Fibroblast of the aortic adventitia (primary cell): Measurements from ENCODE around the gene PNPLA7. TPM values are rescaled to one million over a fixed set of nuclear protein-coding genes. Genes with fewer than 3 reads are reported as not detected.

Experiments used
- DNase-seq: peaks from one replicate; pipeline ENCODE4 v3.0.0-alpha.2; 2010; ENCODE audit warnings: low read depth
- H3K4me3 ChIP-seq: 2 replicates; pipeline ENCODE4 v1.5.1; 2011; ENCODE audit warnings: low read depth, mild to moderate bottlenecking, control low read depth, low read length, moderate library complexity
- CTCF ChIP-seq: IDR thresholded peaks from 2 replicates; pipeline ENCODE4 v1.5.1; 2011; ENCODE audit warnings: mild to moderate bottlenecking, low read length, control low read depth, inconsistent platforms; ENCODE audit not compliant: insufficient read depth
- total RNA-seq: library from RNA; depleted of rRNA; stranded (reverse); fragments of >200 nt; gene quantifications from 2 replicates; pipeline ENCODE4 v1.2.3, GENCODE V29; 2012; ENCODE audit warnings: low replicate concordance

Gene PNPLA7
- total RNA-seq, 1 donor = 0.81 TPM

- TF ChIP-seq CTCF = no peak
- no peak overlapping the region for H3K4me3 ChIP-seq
- DNase-seq = no peak
Observed at GRCh38 chr9:137478613-137478961, 71.6 kb downstream of the PNPLA7 start.

GRCh38 chr9:137477778-137478612 is 72.2 kb downstream of the PNPLA7 start:
- DNase-seq = no peak
- no peak for TF ChIP-seq CTCF

GRCh38 chr9:137476856-137477255 is 73.3 kb downstream of the PNPLA7 start:
- DNase-seq = no peak
- H3K4me3 ChIP-seq = no peak overlapping the region
- TF ChIP-seq CTCF = no peak

More at GRCh38 chr9:137477778-137478612, 72.2 kb downstream of the PNPLA7 start:
- no peak overlapping the region for H3K4me3 ChIP-seq

- no peak overlapping the region for H3K4me3 ChIP-seq
- TF ChIP-seq CTCF = no peak
- no peak for DNase-seq
Observed at GRCh38 chr9:137475666-137476065, 74.5 kb downstream of the PNPLA7 start.

- TF ChIP-seq CTCF = no peak
- H3K4me3 ChIP-seq = no peak overlapping the region
- no peak for DNase-seq
Observed at GRCh38 chr9:137474271-137474670, 75.9 kb downstream of the PNPLA7 start.

- no peak overlapping the region for H3K4me3 ChIP-seq
- no peak for DNase-seq
- TF ChIP-seq CTCF = no peak
Observed at GRCh38 chr9:137470785-137471184, 79.4 kb downstream of the PNPLA7 start.

- no peak overlapping the region for H3K4me3 ChIP-seq
- no peak for TF ChIP-seq CTCF
Observed at GRCh38 chr9:137467896-137468295, 82.3 kb downstream of the PNPLA7 start.

More at GRCh38 chr9:137467896-137468295, 82.3 kb downstream of the PNPLA7 start:
- DNase-seq = no peak
